K562 (cell line): ENCODE measurements around the gene MYOZ2. TPM values are rescaled to one million over a fixed set of nuclear protein-coding genes. Genes with fewer than 3 reads are reported as not detected.

Source experiments
- ATAC-seq: fragments of 200-7000 bp; cut with Tn5 transposase; 3 replicates; pipeline ENCODE4 v1.9.1; 2020; ENCODE audit warnings: moderate library complexity
- BruUV-seq: library from RNA; stranded (reverse); fragments of 400-500 nt; replicated peaks from 2 replicates; lab custom pipeline; 2021; lab: Mats Ljungman, UMichigan
- CTCF ChIA-PET: fragments of 300-600 bp; formaldehyde crosslinking; extraction: SDS; loops from one replicate; lab custom pipeline; 2021; ENCODE audit warnings: low intra/inter-chr PET ratio; lab: Yijun Ruan, JAX
- POLR2A ChIA-PET: fragments of 300-600, 350-650 bp; sonication (Branson Sonifier 250); formaldehyde crosslinking; extraction: SDS; loops from one replicate; lab custom pipeline; 2021; ENCODE audit warnings: antibody characterized with exemption, inconsistent platforms; lab: Yijun Ruan, JAX
- DNase-seq, 4 experiments: peaks; one replicate each; pipeline versions ENCODE4 v3.0.0 to v3.0.0-alpha.2; 2011 to 2018; ENCODE audit warnings: low spot score in 3 of 4, mixed read lengths in 3 of 4; ENCODE audit errors: extremely low read depth in 1 of 4
- FAIRE-seq: peaks from 2 replicates; lab custom pipeline; 2011; peaks lifted over from hg19 to GRCh38; lab: Jason Lieb, UNC
- H2AFZ ChIP-seq: 2 replicates; pipeline ENCODE4 v1.6.0; 2011; ENCODE audit warnings: low read depth, low read length, control low read depth, inconsistent platforms
- H3K27ac ChIP-seq: fragments of 200-600 bp; 3 replicates; pipeline ENCODE4 v1.8.0; 2011; ENCODE audit warnings: low read depth, mild to moderate bottlenecking, control low read depth, inconsistent platforms, low read length, moderate library complexity, mixed read lengths; ENCODE audit errors: extremely low read depth
- H3K27me3 ChIP-seq, 2 experiments: fragments of 300-600 bp in 1 of 2; 2 replicates in 1 of 2; 3 replicates in 1 of 2; pipeline versions ENCODE4 v1.6.0 to v1.8.0; 2011; ENCODE audit warnings: inconsistent platforms in 2 of 2, low read length in 2 of 2, mild to moderate bottlenecking in 1 of 2, mixed read lengths in 1 of 2, moderate library complexity in 1 of 2; ENCODE audit not compliant: control insufficient read depth in 2 of 2, insufficient read depth in 2 of 2
- H3K36me3 ChIP-seq: fragments of 300-600 bp; 3 replicates; pipeline ENCODE4 v1.8.0; 2011; ENCODE audit warnings: mild to moderate bottlenecking, low read length, inconsistent platforms; ENCODE audit not compliant: control insufficient read depth, insufficient read depth
- H3K4me1 ChIP-seq, 2 experiments: fragments of 200-600 bp in 1 of 2; replicated peaks in 1 of 2; 2 replicates in 1 of 2; 3 replicates in 1 of 2; pipeline versions ENCODE4 v1.5.1 to v1.8.0; 2011; ENCODE audit warnings: inconsistent platforms in 2 of 2, low read length in 2 of 2, mild to moderate bottlenecking in 1 of 2, mixed read lengths in 1 of 2, moderate library complexity in 1 of 2; ENCODE audit not compliant: control insufficient read depth in 2 of 2, insufficient read depth in 2 of 2
- H3K4me2 ChIP-seq: 2 replicates; pipeline ENCODE4 v1.6.1; 2011; ENCODE audit warnings: low read length, control low read depth, inconsistent platforms, mixed read lengths; ENCODE audit not compliant: insufficient read depth
- H3K4me3 ChIP-seq: fragments of 200-600 bp; sonication (generic), shearing (Covaris generic); 2 replicates; pipeline ENCODE4 v1.5.1; 2016; ENCODE audit warnings: control low read depth, inconsistent platforms
- H3K79me2 ChIP-seq: fragments of 200-600 bp; 3 replicates; pipeline ENCODE4 v1.8.0; 2011; ENCODE audit warnings: low read length, inconsistent platforms; ENCODE audit not compliant: control insufficient read depth, insufficient read depth
- H3K9ac ChIP-seq, 2 experiments: 2 replicates each; pipeline versions ENCODE4 v1.6.0 to v1.6.1; 2011; ENCODE audit warnings: low read depth in 2 of 2, low read length in 2 of 2, control low read depth in 1 of 2, inconsistent platforms in 1 of 2, mild to moderate bottlenecking in 1 of 2, mixed read lengths in 1 of 2; ENCODE audit not compliant: insufficient read depth in 1 of 2
- H3K9me1 ChIP-seq: one replicate; pipeline ENCODE4 v1.6.0; 2011; ENCODE audit warnings: inconsistent platforms, mild to moderate bottlenecking, low read length, moderate library complexity; ENCODE audit not compliant: control insufficient read depth, insufficient read depth
- H3K9me3 ChIP-seq: replicated peaks from 2 replicates; pipeline ENCODE4 v1.5.1; 2011; ENCODE audit warnings: low read depth, low read length, inconsistent platforms; ENCODE audit not compliant: control insufficient read depth, insufficient read depth
- H4K20me1 ChIP-seq: replicated peaks from 2 replicates; pipeline ENCODE4 v1.6.1; 2011; ENCODE audit warnings: low read length, inconsistent platforms, mixed read lengths; ENCODE audit not compliant: control insufficient read depth, insufficient read depth
- ATF3 ChIP-seq, 2 experiments: fragments of 450-650 bp in 1 of 2; sonication (generic) in 1 of 2; formaldehyde crosslinking in 1 of 2; IDR thresholded peaks in 1 of 2; conservative IDR thresholded peaks in 1 of 2; 2 replicates each; pipeline versions ENCODE4 v1.6.1 to v1.8.1; 2016 to 2023; ENCODE audit warnings: mild to moderate bottlenecking in 2 of 2, moderate library complexity in 2 of 2, inconsistent platforms in 1 of 2, missing genetic modification reagents in 1 of 2
- CEBPB ChIP-seq: fragments of 450-650 bp; IDR thresholded peaks from 2 replicates; pipeline ENCODE4 v1.6.1; 2016; ENCODE audit warnings: missing genetic modification characterization, missing compliant biosample characterization
- CEBPG ChIP-seq, 3 experiments: fragments of 200-800 bp in 1 of 3; sonication (Bioruptor generic) in 1 of 3; sonication (generic) in 1 of 3; formaldehyde crosslinking in 1 of 3; IDR thresholded peaks in 2 of 3; conservative IDR thresholded peaks in 1 of 3; 2 replicates each; pipeline versions ENCODE4 v1.6.1 to v1.8.0; 2016 to 2022; ENCODE audit warnings: missing compliant biosample characterization in 2 of 3, missing genetic modification characterization in 2 of 3, mild to moderate bottlenecking in 1 of 3, missing genetic modification reagents in 1 of 3
- ETV1 ChIP-seq: fragments of 450-650 bp; conservative IDR thresholded peaks from 2 replicates; pipeline ENCODE4 v1.6.1; 2016; ENCODE audit warnings: missing genetic modification characterization, control low read depth, low read depth, missing compliant biosample characterization
- FOSL1 ChIP-seq: fragments of 200-800 bp; sonication (Bioruptor generic); conservative IDR thresholded peaks from 2 replicates; pipeline ENCODE4 v1.6.1; 2016; ENCODE audit warnings: missing genetic modification characterization, missing compliant biosample characterization
- GABPA ChIP-seq: fragments of 200-800 bp; sonication (Bioruptor generic); conservative IDR thresholded peaks from 2 replicates; pipeline ENCODE4 v1.6.1; 2016; ENCODE audit warnings: low read depth, missing genetic modification characterization, missing compliant biosample characterization
- GTF2E2 ChIP-seq: fragments of 200-800 bp; sonication (Bioruptor generic); IDR thresholded peaks from 2 replicates; pipeline ENCODE4 v1.6.1; 2016; ENCODE audit warnings: missing genetic modification characterization, missing compliant biosample characterization
- HCFC1 ChIP-seq: IDR thresholded peaks from 2 replicates; pipeline ENCODE4 v1.6.1; 2012; ENCODE audit warnings: low read depth, low read length, improper control_type of control experiment
- HOXB6 ChIP-seq: fragments of 250-450 bp; sonication (Bioruptor Pico); IDR thresholded peaks from 2 replicates; pipeline ENCODE4 v1.5.1; 2022; ENCODE audit warnings: mild to moderate bottlenecking, borderline replicate concordance
- HSF4 ChIP-seq: fragments of 250-450 bp; sonication (Bioruptor Pico); IDR thresholded peaks from 2 replicates; pipeline ENCODE4 v2.1.2; 2022; ENCODE audit warnings: mild to moderate bottlenecking, moderate library complexity, borderline replicate concordance
- KLF13 ChIP-seq: fragments of 450-650 bp; IDR thresholded peaks from 2 replicates; pipeline ENCODE4 v1.6.1; 2016; ENCODE audit warnings: missing genetic modification characterization, low read depth, mild to moderate bottlenecking, missing compliant biosample characterization, moderate library complexity, borderline replicate concordance
- NR1H2 ChIP-seq: sonication (generic); formaldehyde crosslinking; IDR thresholded peaks from 2 replicates; pipeline ENCODE4 v1.4.0; 2020; ENCODE audit warnings: mild to moderate bottlenecking, missing genetic modification reagents
- SNRNP70 ChIP-seq: fragments of 200-400 bp; formaldehyde crosslinking; optimal IDR thresholded peaks from 2 replicates; pipeline ENCODE3; 2017; ENCODE audit warnings: low read depth, low read length
- SRSF7 ChIP-seq: fragments of 200-400 bp; formaldehyde crosslinking; optimal IDR thresholded peaks from 2 replicates; pipeline ENCODE3; 2017; ENCODE audit warnings: mild to moderate bottlenecking, low read depth, low read length
- SRSF9 ChIP-seq: fragments of 200-400 bp; formaldehyde crosslinking; IDR thresholded peaks from 2 replicates; pipeline ENCODE4 v1.6.1; 2017; ENCODE audit warnings: low read depth, low read length, borderline replicate concordance
- TCF3 ChIP-seq: sonication (generic); formaldehyde crosslinking; IDR thresholded peaks from 2 replicates; pipeline ENCODE4 v1.4.0; 2020; ENCODE audit warnings: mild to moderate bottlenecking, missing genetic modification reagents
- ZNF212 ChIP-seq: fragments of 450-650 bp; formaldehyde crosslinking; IDR thresholded peaks from 2 replicates; pipeline ENCODE4 v1.4.0; 2020; ENCODE audit warnings: mild to moderate bottlenecking
- ZNF324 ChIP-seq: fragments of 250-450 bp; sonication (Bioruptor Pico); IDR thresholded peaks from 2 replicates; pipeline ENCODE4 v1.4.0; 2020; ENCODE audit warnings: mild to moderate bottlenecking
- ZNF507 ChIP-seq: conservative IDR thresholded peaks from 2 replicates; pipeline ENCODE4 v1.6.1; 2017; ENCODE audit warnings: missing genetic modification characterization, missing compliant biosample characterization
- ZNF589 ChIP-seq: fragments of 200-800 bp; sonication (Bioruptor generic); IDR thresholded peaks from 2 replicates; pipeline ENCODE4 v1.6.1; 2016; ENCODE audit warnings: low read depth, missing genetic modification characterization, missing compliant biosample characterization
- ZNF696 ChIP-seq: fragments of 250-450 bp; sonication (Bioruptor Pico); conservative IDR thresholded peaks from 2 replicates; pipeline ENCODE4 v1.4.0; 2020; ENCODE audit warnings: mild to moderate bottlenecking, moderate library complexity
- in situ Hi-C: fragments of 300-500 bp; cut with MboI; formaldehyde crosslinking; loops from 4 replicates; pipeline ENCODE4 v1.15.0; 2018; ENCODE audit warnings: inconsistent platforms, mixed read lengths
- intact Hi-C: fragments of 100-400 bp; cut with micrococcal nuclease; formaldehyde crosslinking; loops from 2 replicates; pipeline ENCODE4 v1.14.2; 2022
- polyA plus RNA-seq, 8 experiments: library from polyadenylated mRNA; depleted of rRNA in 4 of 8; stranded (reverse) in 5 of 8; unstranded in 3 of 8; fragments of >200 nt; fragmentation: Nextera tagmentation in 2 of 8; fragmentation: Illumina TruSeq in 1 of 8; extraction: Ambion mirVana in 2 of 8; extraction: Trizol in 1 of 8; gene quantifications; 2 replicates each; pipeline versions ENCODE4 v1.2.1 to v1.2.3, GENCODE V29; 2011 to 2014; ENCODE audit warnings: inconsistent platforms in 1 of 8, missing spikeins in 1 of 8
- total RNA-seq, 7 experiments: library from RNA; depleted of rRNA in 6 of 7; stranded (reverse); fragments of >200 nt in 6 of 7; fragmentation: Illumina TruSeq in 2 of 7; extraction: Trizol in 2 of 7; gene quantifications; 2 replicates each; pipeline versions ENCODE4 v1.2.1 to v1.2.3, GENCODE V29; 2011 to 2021; ENCODE audit warnings: low replicate concordance in 1 of 7

MYOZ2 gene
- total and polyA plus RNA-seq, 9 of the 15 experiments (the other 6 are each of a cell fraction or from before 2014, with no cell fraction given): not detected

- FAIRE-seq: no peak
- Histone ChIP-seq H3K27ac (no peak overlapping the region), H2AFZ (no peak overlapping the region), H3K27me3 (peaks cover 0 to 4% of the 10 kb centered on the region in 2 experiments; a peak in 2 of 5 replicates), H3K36me3 (no peaks in the 10 kb centered on the region), H3K79me2 (no peaks in the 10 kb centered on the region), H3K4me1 (no peaks in the 10 kb centered on the region), H3K9me1 (no peaks in the 10 kb centered on the region), H3K9ac (no peak overlapping the region), H3K9me3 (no peaks in the 10 kb centered on the region)
- POLR2A ChIA-PET: interaction anchor here (1.2 kb wide), 1 partner anchor 100 kb away, joined by 4 read pairs; the partner anchor contains the start of gene USP53
- ATAC-seq: no peak
- BruUV-seq: no TSS peak
- intact Hi-C loops: no loop called here
- TF ChIP-seq KLF13: no peak
- no peak for TF ChIP-seq ZNF696 (CRISPR knock-in tag)
- TF ChIP-seq HSF4 (CRISPR knock-in tag): no peak
- TF ChIP-seq CEBPG (CRISPR knock-in tag; IDR thresholded peaks at IDR 0.05): no peak
- TF ChIP-seq CEBPG (tag; conservative IDR thresholded peaks at IDR 0.05 in 1 of 2, IDR thresholded peaks at IDR 0.05 in 1 of 2): peak; percentile 58 to 81
- 0 out of 2 replicates have a peak, but pooled peaks have one; percentile 36 for TF ChIP-seq ETV1 (tag)
- no peak for TF ChIP-seq ZNF507 (tag)
- no peak for TF ChIP-seq ZNF212 (CRISPR knock-in tag)
- TF ChIP-seq TCF3 (CRISPR knock-in tag): no peak
- TF ChIP-seq GABPA (tag): peak; percentile 60
- TF ChIP-seq CEBPB (tag): peak; percentile 60
- no peak for TF ChIP-seq HOXB6 (CRISPR knock-in tag)
- TF ChIP-seq NR1H2: no peak
- no peak for TF ChIP-seq SRSF9
- TF ChIP-seq SNRNP70: no peak
- TF ChIP-seq FOSL1 (tag): peak; percentile 64
- TF ChIP-seq ZNF589 (CRISPR knock-in tag): 0 out of 2 replicates have a peak, but pooled peaks have one; percentile 51
- no peak for TF ChIP-seq ZNF324
- TF ChIP-seq GTF2E2: no peak
- no peak for TF ChIP-seq SRSF7
- TF ChIP-seq HCFC1: no peak
- TF ChIP-seq ATF3 (IDR thresholded peaks at IDR 0.05): peak; percentile 42
- TF ChIP-seq ATF3 (CRISPR knock-in tag; conservative IDR thresholded peaks at IDR 0.05): no peak
- TF ChIP-seq, all 486 proteins: peak for 7
- Histone ChIP-seq H4K20me1 (no peaks in the 10 kb centered on the region), H3K4me3 (no peak overlapping the region), H3K4me2 (no peak overlapping the region)
- no peak for DNase-seq
- in situ Hi-C loops: no loop called here
- CTCF ChIA-PET: no interaction called here
Observed at GRCh38 chr4:119113033-119113655, 22.5 kb upstream of the MYOZ2 start.
